MM.1S (cell line): Measurements from ENCODE around the gene BPIFB1.

Experiments
- EZH2 ChIP-seq: fragments of 300-600 bp; sonication (generic); optimal IDR thresholded peaks from 2 replicates; pipeline ENCODE3; 2017; ENCODE audit warnings: low read depth, mild to moderate bottlenecking, antibody characterized with exemption, low read length, mixed read lengths
- EZH2phosphoT487 ChIP-seq: fragments of 300-600 bp; sonication (generic); IDR thresholded peaks from 2 replicates; pipeline ENCODE4 v1.6.1; 2018; ENCODE audit warnings: antibody characterized with exemption, low read length
- TF ChIP-seq, protein P1 (sequence below): fragments of 300-600 bp; sonication (generic); IDR thresholded peaks from 2 replicates; pipeline ENCODE4 v1.5.1; 2016; ENCODE audit warnings: antibody characterized with exemption, low read length, mixed read lengths

DNA sequence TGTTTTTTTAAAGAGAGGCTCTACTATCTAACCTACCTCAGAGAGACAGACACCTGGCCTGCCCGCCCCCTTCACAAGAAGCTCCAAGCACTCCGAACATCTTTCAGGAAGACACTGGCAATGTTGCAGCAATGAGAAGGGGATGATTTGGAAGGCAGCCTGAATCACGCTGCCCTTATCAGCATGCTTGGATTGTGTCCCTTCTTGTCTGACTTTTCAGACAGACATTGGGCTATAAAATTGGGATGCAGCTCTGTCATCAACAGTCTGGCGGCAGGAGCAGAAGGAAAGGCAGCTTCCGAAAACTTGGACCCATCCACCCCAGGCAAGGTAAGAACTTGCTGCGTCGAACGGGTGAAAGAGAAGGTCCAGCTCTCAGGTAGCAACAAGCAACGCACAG lies 62.3 kb downstream of the BPIFB1 start:
- TF ChIP-seq, protein P1, sequence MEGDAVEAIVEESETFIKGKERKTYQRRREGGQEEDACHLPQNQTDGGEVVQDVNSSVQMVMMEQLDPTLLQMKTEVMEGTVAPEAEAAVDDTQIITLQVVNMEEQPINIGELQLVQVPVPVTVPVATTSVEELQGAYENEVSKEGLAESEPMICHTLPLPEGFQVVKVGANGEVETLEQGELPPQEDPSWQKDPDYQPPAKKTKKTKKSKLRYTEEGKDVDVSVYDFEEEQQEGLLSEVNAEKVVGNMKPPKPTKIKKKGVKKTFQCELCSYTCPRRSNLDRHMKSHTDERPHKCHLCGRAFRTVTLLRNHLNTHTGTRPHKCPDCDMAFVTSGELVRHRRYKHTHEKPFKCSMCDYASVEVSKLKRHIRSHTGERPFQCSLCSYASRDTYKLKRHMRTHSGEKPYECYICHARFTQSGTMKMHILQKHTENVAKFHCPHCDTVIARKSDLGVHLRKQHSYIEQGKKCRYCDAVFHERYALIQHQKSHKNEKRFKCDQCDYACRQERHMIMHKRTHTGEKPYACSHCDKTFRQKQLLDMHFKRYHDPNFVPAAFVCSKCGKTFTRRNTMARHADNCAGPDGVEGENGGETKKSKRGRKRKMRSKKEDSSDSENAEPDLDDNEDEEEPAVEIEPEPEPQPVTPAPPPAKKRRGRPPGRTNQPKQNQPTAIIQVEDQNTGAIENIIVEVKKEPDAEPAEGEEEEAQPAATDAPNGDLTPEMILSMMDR: no peak
- no peak for TF ChIP-seq EZH2
- no peak for TF ChIP-seq EZH2phosphoT487
